Thoracic aorta (tissue), 2 donors: ENCODE measurements around the gene EPHA8. TPM values are rescaled to one million over a fixed set of nuclear protein-coding genes. Genes with fewer than 3 reads are reported as not detected.

Experiments
- ATAC-seq: fragments of 150-250 bp; one replicate; pipeline ENCODE4 v1.8.0; 2017; ENCODE audit warnings: low read depth; ENCODE audit not compliant: insufficient number of reproducible peaks, low FRiP score
- DNase-seq: peaks from one replicate; pipeline ENCODE4 v3.0.0-alpha.2; 2020; ENCODE audit warnings: low spot score
- H3K27ac ChIP-seq, 2 donors: fragments of 200-600 bp; sonication (generic); 1 replicate in 1 of 2; 2 replicates in 1 of 2; pipeline ENCODE4 v1.5.1; 2016; ENCODE audit warnings: mild to moderate bottlenecking in 2 of 2, moderate library complexity in 2 of 2
- H3K27me3 ChIP-seq: fragments of 200-600 bp; sonication (generic); replicated peaks from 2 replicates; pipeline ENCODE4 v1.6.0; 2016; ENCODE audit warnings: mild to moderate bottlenecking; ENCODE audit not compliant: insufficient read depth
- H3K36me3 ChIP-seq: fragments of 200-600 bp; sonication (generic); one replicate; pipeline ENCODE4 v1.5.1; 2016
- H3K4me1 ChIP-seq, 2 donors: fragments of 200-600 bp; sonication (generic); 1 replicate in 1 of 2; 2 replicates in 1 of 2; pipeline versions ENCODE4 v1.5.1 to v1.6.0; 2016; ENCODE audit warnings: low read depth in 2 of 2, mild to moderate bottlenecking in 1 of 2; ENCODE audit not compliant: control insufficient read depth in 1 of 2
- H3K4me3 ChIP-seq: fragments of 200-600 bp; sonication (generic); 2 replicates; pipeline ENCODE4 v1.5.1; 2016; ENCODE audit warnings: mild to moderate bottlenecking
- H3K9me3 ChIP-seq: fragments of 200-600 bp; sonication (generic); 2 replicates; pipeline ENCODE4 v1.5.1; 2016
- CTCF ChIP-seq: fragments of 200-600 bp; sonication (generic); IDR thresholded peaks from one replicate; pipeline ENCODE4 v1.5.1; 2019; ENCODE audit warnings: antibody characterized with exemption
- total RNA-seq, 2 donors: library from RNA; depleted of rRNA; stranded (reverse); fragments of >200 nt; gene quantifications; one replicate each; pipeline versions ENCODE4 v1.1.0 to v1.2.3, GENCODE V29; 2016

EPHA8 gene
- total RNA-seq, 2 donors from 2014 or later: not detected

DNA sequence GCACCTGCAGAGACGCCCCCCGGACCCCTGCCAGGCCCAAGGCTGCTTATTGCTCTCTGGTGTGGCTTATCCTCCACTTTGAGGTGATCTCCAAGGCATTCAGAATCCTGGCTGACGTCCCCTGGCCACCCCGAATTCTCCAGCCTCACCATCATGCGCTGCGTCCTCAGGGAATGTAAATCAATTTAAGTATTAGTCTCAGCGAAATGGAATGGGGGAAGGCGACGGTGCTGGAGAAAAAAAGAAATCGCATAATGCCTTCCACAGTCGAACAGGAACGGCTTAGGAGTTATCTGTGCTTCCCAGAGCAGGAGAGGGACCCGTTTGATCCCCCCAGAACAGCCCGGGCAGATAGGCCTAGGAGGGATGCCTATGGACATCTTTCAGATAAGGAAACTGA is 2.9 kb downstream of the EPHA8 start:
- Histone ChIP-seq H3K4me3 (no peak overlapping the region), H3K4me1 (peaks cover 0 to 10% of the 10 kb centered on the region in 2 donors), H3K27ac (no peak overlapping the region), H3K27me3 (peaks cover 3% of the 10 kb centered on the region), H3K9me3 (no peaks in the 10 kb centered on the region), H3K36me3 (no peaks in the 10 kb centered on the region)
- DNase-seq: no peak
- no peak for TF ChIP-seq CTCF
- no peak for ATAC-seq

DNA sequence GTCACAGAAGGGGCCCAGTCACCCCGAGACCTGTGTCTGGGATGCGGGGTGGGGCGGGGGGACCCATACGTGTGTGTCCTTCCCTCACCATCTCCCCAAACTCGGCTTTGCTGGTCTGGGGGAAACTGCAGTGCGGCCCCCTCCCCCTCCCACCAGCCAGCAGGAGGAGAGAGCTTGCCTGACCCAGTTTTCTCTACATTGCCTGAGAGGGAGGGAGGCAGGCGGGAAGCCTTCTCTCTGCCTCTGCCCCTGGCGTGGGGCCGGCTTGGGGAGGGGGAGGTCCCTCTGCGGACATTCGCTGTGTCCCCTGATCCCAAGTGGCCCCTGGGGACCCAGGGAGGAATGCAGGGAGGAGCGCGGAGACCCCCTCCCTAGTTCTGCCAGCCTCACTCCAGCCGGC is 3.9 kb downstream of the EPHA8 start:
- Histone ChIP-seq H3K4me3 (no peak overlapping the region), H3K36me3 (no peaks in the 10 kb centered on the region), H3K9me3 (no peaks in the 10 kb centered on the region), H3K27ac (no peak overlapping the region), H3K4me1 (peaks cover 0 to 10% of the 10 kb centered on the region in 2 donors), H3K27me3 (peaks cover 3% of the 10 kb centered on the region)
- ATAC-seq: no peak
- DNase-seq: no peak
- TF ChIP-seq CTCF: no peak

DNA sequence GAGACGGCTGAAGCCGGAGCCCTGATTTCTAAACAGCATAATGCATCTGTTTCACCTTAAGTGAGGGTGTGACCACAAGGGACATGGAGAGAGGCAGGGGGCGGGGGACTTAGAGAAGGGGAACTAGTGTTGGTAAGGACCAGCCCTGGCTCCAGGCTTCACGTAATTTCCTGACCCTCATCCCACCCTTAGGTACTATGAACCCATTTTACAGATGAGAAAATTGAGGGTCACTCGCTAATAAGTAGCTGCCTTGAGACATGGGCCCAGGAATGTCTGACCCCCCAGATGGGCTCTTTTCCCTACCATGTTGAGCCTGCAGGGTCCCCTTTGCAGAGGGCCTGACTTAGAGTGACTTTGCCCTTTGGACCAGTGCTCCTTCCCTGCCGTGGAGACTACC is 4.7 kb downstream of the EPHA8 start:
- no peak overlapping the region for H3K4me3 ChIP-seq
- no peaks in the 10 kb centered on the region for H3K27me3 ChIP-seq
- no peak for TF ChIP-seq CTCF
- H3K27ac ChIP-seq: no peak overlapping the region
- ATAC-seq (no peak), DNase-seq (no peak)
- H3K4me1 ChIP-seq: peaks cover 0 to 8% of the 10 kb centered on the region in 2 donors
- no peaks in the 10 kb centered on the region for H3K9me3 ChIP-seq
- H3K36me3 ChIP-seq: no peaks in the 10 kb centered on the region

DNA sequence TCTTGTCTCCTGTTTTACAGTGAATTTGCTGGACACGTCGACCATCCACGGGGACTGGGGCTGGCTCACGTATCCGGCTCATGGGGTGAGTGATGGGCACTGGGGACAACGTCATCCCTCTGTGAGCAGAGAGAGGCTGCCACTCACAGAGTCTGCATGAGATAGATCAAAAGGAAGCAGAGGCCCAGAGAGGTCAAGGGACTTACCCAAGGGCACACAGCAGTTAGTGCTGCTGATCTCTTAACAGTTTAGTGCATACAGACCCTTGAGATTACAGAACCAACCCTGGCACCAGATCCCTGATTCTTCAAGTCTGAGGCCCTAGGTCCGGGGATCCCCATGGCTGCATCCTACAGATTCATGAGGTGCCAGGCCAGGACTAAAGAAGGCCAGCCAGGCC is 6.0 kb downstream of the EPHA8 start:
- Histone ChIP-seq H3K27ac (no peak overlapping the region), H3K4me3 (no peak overlapping the region), H3K36me3 (no peaks in the 10 kb centered on the region), H3K9me3 (no peaks in the 10 kb centered on the region), H3K4me1 (peaks cover 0 to under 1% of the 10 kb centered on the region in 2 donors), H3K27me3 (no peaks in the 10 kb centered on the region)
- DNase-seq (no peak), ATAC-seq (no peak)
- no peak for TF ChIP-seq CTCF

GRCh38 chr1:22570140-22570909 is 7.0 kb downstream of the EPHA8 start:
- H3K4me3 ChIP-seq: no peak overlapping the region
- no peaks in the 10 kb centered on the region for H3K36me3 ChIP-seq
- ATAC-seq (no peak), DNase-seq (no peak)
- no peaks in the 10 kb centered on the region for H3K4me1 ChIP-seq
- no peaks in the 10 kb centered on the region for H3K9me3 ChIP-seq
- no peak for TF ChIP-seq CTCF
- no peaks in the 10 kb centered on the region for H3K27me3 ChIP-seq
- no peak overlapping the region for H3K27ac ChIP-seq
